HG03457 (cell line): ENCODE data around the gene CDRT4.
"Not testable (repeated sequence)": the region's sequence is repeated elsewhere in the genome, so short reads cannot be mapped to it uniquely, and the experiment has no call there.

ENCODE experiments used
- ATAC-seq: cut with Tn5 transposase; IDR thresholded peaks from one replicate; pipeline ENCODE4 v1.9.1; 2021; ENCODE audit warnings: moderate number of reproducible peaks; ENCODE audit not compliant: unreplicated experiment

The CDRT4 gene

GRCh38 chr17:15457723-15458094 is 9.7 kb downstream of the CDRT4 start:
- no peak for ATAC-seq

DNA sequence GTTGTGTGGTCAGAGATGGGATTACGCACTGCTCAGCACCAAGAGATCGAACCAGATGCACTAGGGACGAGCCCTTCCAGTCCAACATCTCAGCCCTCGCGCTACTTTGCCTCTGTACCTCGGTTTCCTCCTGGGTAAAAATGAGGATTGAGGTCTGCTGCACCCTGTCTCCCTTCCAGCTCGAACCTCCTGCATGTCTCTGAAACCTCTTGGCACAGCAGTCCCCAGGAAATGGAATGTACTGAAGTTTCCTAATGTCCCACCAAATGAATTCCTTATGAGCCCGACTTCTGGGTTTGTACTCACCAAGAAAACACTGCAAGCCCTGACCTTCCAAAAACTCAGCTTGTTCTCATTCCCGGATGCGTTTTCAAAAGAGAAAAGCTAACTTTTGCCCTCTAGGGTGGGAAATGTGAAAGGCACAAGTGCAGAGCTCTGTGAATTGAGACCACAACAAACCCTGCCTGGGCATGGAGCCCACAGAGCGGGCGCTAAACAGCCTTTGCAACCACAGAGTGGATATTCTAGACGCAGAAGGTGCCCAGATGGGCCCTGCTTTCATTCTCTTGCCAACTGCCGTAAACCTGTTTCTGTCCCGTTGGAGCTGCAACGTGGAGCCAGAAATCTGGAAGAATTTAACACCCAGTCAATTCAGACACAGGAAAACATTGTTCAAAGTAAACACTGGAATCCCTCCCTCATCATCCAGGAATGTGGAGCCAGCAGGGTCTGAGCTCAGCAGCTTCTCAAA is 10.3 kb downstream of the CDRT4 start:
- ATAC-seq, result no peak

DNA sequence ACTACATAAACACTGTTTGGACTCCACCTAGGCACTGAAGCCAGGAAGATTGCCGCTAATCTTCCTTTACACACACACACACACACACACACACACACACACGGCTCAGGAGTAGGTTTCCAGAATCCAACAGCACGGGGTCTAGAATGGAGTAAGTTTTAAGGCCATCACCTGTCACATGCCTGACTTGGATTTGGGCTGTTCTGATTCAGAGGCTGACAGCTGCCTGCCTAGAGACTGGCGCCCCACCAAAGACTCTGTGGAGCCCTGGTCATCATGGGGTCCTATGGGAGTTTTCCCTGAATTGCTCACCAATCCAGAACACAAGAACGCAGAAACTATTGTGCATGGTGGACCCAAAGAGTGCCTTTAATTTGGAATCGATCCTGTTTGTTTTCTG is 10.9 kb downstream of the CDRT4 start:
- ATAC-seq, result no peak

- no peak for ATAC-seq
These were observed 13.1 kb downstream of the CDRT4 start for GRCh38 chr17:15454346-15454745.

DNA sequence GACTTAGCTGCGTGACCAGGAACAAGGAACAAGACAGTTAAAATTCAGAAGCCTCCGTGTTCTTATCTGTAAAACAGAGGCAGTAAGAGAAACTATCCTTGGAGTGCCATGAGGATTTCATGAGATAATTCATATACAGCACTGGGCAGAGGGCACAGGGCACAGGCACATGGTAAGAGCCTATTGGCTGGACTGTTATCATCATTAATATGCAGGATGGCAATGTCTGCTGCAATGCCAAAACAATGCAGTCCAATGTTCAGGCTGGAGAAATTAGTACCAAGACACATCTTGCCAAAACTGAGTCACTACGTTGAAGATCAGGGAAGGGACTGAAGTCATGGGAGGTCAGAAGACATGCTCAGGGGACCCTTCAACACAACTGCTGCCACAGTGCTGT is 13.6 kb downstream of the CDRT4 start:
- ATAC-seq, result no peak

DNA sequence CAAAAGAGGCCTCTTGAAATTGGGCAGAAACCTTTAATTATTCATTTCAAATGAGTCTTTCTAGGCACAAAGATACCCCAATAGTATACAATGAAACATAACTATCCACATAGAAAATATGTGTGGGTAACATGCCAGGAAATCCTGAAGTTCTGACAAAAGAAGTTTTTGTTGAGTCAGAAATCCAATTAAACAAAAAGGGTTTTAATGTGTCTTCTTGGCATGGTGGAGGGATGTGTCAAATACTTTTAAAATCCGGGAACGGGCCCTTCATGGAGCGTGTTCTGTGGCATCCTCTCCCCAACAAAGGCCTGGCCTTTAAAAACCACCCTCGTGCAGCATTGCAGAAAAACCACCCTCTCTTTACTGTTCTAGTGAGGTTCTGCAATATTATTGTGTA is 14.2 kb downstream of the CDRT4 start:
- no peak for ATAC-seq

- ATAC-seq, result no peak
These were observed 14.7 kb downstream of the CDRT4 start for GRCh38 chr17:15452746-15453145.

- no peak for ATAC-seq
These were observed 15.7 kb downstream of the CDRT4 start for GRCh38 chr17:15451680-15452079.

DNA sequence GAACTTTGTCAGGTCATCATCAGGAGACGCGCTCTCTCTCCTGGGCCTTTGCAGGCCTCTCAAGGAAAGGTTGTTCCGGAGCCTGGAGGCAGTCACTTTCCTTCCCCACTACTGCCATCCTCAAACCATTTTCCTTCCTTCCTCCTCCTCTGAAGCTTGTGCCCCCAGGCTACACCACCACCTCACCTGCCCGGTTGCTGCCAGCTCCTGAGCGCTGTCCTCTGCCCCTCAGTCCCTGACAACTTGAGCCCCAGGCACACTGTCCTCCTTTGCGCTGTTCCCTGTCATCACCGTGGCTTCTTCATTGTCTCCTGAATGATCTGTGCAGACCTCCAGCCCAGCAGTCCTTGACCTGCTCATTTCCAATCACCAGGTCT is 18.9 kb downstream of the CDRT4 start:
- ATAC-seq, result no peak

- ATAC-seq, result no peak
These were observed 19.4 kb downstream of the CDRT4 start for GRCh38 chr17:15447928-15448579.

DNA sequence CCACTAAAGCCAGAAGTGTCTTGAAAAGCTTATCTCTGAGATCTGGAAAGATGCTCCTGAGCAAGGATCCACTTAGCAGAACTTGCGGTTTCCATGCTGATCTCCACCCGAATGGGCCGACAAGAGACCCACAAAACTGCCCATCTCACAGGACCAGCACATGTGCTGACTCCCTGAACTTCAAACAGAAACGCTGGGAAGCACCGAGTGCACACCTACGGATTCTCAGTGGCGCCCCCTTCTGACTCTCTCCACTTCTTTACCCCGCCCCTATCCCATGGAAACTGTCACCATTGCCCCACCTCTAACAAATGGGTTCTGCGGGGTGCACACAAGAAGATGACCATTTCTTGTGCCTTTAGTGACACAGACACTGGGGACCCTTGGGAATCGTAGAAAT is 21.4 kb downstream of the CDRT4 start:
- ATAC-seq, result no peak

GRCh38 chr17:15444805-15445204 is 22.6 kb downstream of the CDRT4 start:
- no peak for ATAC-seq

DNA sequence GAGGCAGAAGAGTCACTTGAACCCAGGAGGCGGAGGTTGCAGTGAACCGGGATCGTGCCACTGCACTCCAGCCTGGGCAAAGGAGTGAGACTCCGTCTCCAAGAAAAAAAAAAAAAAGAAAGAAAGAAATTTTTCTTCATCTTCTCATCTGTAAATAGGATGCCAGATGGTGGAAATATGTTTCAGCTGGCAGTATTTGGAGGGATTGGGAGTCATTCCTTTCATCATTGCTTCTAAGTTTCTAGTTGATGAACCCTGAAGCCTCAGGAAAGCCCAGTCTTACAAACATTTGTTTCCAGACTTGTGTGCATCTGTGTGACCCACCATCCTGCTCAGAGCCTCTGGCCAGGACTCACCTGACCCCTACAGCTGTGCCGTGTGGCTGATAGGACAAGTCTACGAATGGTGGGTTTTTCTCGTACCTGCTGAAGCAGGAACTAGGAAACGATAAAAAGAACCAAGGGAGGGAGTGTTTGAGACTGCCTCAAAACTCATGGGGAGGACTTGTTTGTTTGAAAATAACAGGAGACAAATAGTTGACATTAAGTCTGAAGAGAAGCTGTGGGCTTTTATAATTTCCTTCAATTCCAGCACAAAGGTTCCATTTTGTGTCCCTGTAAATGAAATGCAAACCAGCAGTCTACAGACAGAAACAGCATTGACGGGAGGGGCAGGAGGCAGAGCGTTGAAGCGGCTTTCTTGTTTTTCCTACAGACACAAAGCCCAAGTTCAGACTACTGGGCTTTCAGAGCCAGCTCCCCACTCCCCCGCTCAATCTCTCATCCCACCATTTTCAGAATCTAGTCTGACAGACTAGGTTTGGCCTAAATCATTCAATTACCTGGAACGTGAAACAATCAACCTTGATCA is 24.9 kb downstream of the CDRT4 start:
- ATAC-seq, result no peak

DNA sequence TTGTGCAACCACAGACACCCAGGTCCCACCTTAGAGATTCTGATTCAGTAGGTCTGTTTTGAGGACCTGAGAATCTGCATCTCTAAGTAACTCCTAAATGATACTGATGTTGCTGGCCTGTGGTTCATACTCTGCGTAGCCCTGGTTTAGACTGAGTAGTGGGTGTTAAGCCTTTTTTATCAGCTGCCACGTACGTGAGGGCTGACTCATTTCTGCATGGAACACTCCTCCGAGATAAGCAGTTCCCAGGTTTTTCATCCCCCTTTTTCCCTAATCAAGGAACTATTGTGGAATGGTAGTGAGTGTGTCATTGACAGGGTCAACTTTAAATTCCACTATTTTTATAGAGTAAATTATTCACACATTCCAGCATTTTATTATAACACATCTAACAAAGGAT is 26.1 kb downstream of the CDRT4 start:
- ATAC-seq, result no peak

DNA sequence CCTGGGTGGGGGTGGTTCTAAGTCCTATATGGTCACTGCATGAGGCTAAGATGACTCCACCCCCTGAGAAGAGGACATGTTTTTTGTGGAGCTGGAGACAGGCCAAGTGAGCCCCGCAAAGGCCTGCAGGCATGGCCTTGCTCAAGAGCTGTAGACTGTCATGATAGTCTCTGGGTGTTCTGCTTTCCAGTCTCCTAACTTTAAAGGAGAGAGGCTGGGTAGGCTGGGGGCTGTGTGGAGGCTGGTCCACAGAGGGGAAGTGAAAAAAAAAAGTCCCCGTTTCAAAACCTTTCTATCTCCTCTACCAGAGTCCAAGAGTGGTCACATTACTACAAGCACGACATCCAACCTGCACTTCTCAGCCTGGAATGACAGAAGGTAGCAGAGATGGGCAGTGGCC is 27.1 kb downstream of the CDRT4 start:
- no peak for ATAC-seq

DNA sequence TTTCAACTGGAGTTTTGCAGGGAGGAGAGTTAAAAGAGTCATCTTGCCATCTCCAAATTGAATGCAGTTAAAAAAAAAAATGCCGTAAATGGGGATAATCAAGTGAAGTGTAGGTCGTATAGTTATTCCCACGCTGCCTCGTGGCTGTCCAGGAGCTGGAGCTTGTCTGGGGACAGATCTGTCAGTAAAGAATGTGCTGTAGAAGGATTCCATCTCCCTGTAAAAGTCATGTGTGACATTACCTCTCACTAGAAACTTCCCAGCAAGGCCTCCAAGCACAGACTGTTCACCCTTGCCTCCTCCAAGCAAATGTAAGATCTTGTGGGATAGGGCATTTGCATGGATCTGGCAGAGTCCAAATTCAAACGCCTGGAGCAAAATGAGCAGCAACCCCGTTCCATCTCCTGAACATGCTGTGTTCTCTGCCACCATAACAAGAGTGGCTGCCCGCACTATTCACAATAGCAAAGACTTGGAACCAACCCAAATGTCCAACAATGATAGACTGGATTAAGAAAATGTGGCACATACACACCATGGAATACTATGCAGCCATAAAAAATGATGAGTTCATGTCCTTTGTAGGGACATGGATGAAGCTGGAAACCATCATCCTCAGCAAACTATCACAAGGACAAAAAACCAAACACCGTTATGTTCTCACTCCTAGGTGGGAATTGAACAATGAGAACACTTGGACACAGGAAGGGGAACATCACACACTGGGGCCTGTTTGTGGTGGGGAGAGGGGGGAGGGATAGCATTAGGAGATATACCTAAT is 28.0 kb downstream of the CDRT4 start:
- ATAC-seq, result not testable (repeated sequence)

GRCh38 chr17:15438491-15439105 is 28.8 kb downstream of the CDRT4 start:
- ATAC-seq, result no peak

GRCh38 chr17:15437303-15437635 is 30.2 kb downstream of the CDRT4 start:
- no peak for ATAC-seq

GRCh38 chr17:15436473-15437302 is 30.7 kb downstream of the CDRT4 start:
- ATAC-seq, result no peak

DNA sequence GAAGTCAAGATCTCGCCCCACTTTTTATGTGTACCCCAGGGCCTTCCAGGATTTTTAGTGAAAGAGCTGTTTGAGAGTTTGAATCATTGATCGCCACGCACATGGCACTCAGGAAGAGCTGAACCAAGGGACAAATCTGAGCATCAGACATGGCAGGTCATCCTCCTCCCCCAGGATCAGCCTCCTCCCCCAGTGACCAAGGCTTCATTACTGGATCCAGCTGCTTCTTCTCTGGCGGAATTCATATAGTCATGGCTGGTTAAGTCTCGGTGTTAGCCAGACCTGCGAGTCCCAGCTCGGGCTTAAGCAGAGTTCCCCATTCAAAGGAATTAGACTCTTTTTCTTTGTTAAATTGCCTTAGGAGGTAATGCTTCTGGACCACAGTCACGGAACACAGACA is 32.5 kb downstream of the CDRT4 start:
- no peak for ATAC-seq
